SK-N-SH (cell line): ENCODE results near the gene SYT7. TPM values are rescaled to one million over a fixed set of nuclear protein-coding genes. Genes with fewer than 3 reads are reported as not detected.

Experiments used
- CTCF ChIA-PET: fragments of 300-600, 350-600 bp; formaldehyde crosslinking; extraction: SDS; loops from one replicate; lab custom pipeline; 2021; lab: Yijun Ruan, JAX
- POLR2A ChIA-PET: fragments of 350-600 bp; sonication (Branson Sonifier 250); formaldehyde crosslinking; extraction: SDS; loops from one replicate; lab custom pipeline; 2020; ENCODE audit warnings: antibody characterized with exemption, inconsistent platforms; lab: Yijun Ruan, JAX
- DNase-seq: peaks from one replicate; pipeline ENCODE4 v3.0.0; 2012
- H2AFZ ChIP-seq: fragments of 200-600 bp; sonication (generic); 2 replicates; pipeline ENCODE4 v1.8.1; 2016; ENCODE audit warnings: antibody characterized with exemption, mild to moderate bottlenecking, low read depth
- H3F3A ChIP-seq: fragments of 200-600 bp; sonication (generic); replicated peaks from 2 replicates; pipeline ENCODE3; 2016; ENCODE audit warnings: antibody characterized with exemption, mild to moderate bottlenecking; ENCODE audit not compliant: insufficient read depth
- H3K27ac ChIP-seq, 2 experiments: fragments of 200-500 bp in 1 of 2; fragments of 200-600 bp in 1 of 2; sonication (Bioruptor generic) in 1 of 2; sonication (generic), shearing (Covaris generic) in 1 of 2; 2 replicates each; pipeline versions ENCODE4 v1.5.1 to v1.6.1; 2014 to 2016; ENCODE audit warnings: low read depth in 2 of 2, inconsistent platforms in 1 of 2, low read length in 1 of 2, mild to moderate bottlenecking in 1 of 2, mixed read lengths in 1 of 2
- H3K27me3 ChIP-seq: fragments of 200-600 bp; sonication (generic), shearing (Covaris generic); 2 replicates; pipeline ENCODE4 v1.6.1; 2016; ENCODE audit warnings: mixed run types; ENCODE audit not compliant: insufficient read depth
- H3K36me3 ChIP-seq, 2 experiments: fragments of 200-500 bp in 1 of 2; fragments of 200-600 bp in 1 of 2; sonication (Bioruptor generic) in 1 of 2; sonication (generic) in 1 of 2; replicated peaks in 1 of 2; 2 replicates each; pipeline versions ENCODE3 to v1.5.1; 2014 to 2016; ENCODE audit warnings: low read length in 1 of 2, mild to moderate bottlenecking in 1 of 2; ENCODE audit not compliant: insufficient read depth in 2 of 2, control insufficient read depth in 1 of 2
- H3K4me1 ChIP-seq, 2 experiments: fragments of 200-500 bp in 1 of 2; fragments of 200-600 bp in 1 of 2; sonication (Bioruptor generic) in 1 of 2; sonication (generic), shearing (Covaris generic) in 1 of 2; 2 replicates each; pipeline versions ENCODE4 v1.5.1 to v1.6.1; 2014 to 2016; ENCODE audit warnings: low read depth in 1 of 2, low read length in 1 of 2, mixed run types in 1 of 2; ENCODE audit not compliant: insufficient read depth in 2 of 2, control insufficient read depth in 1 of 2
- H3K4me2 ChIP-seq: fragments of 200-600 bp; sonication (generic), shearing (Covaris generic); 2 replicates; pipeline ENCODE4 v1.6.1; 2017; ENCODE audit warnings: mixed run types
- H3K4me3 ChIP-seq, 2 experiments: fragments of 200-500 bp in 1 of 2; fragments of 200-600 bp in 1 of 2; sonication (Bioruptor generic) in 1 of 2; sonication (generic), shearing (Covaris generic) in 1 of 2; 2 replicates each; pipeline versions ENCODE4 v1.5.1 to v1.8.1; 2014 to 2016; ENCODE audit warnings: low read depth in 2 of 2, inconsistent platforms in 1 of 2, low read length in 1 of 2, mild to moderate bottlenecking in 1 of 2, mixed read lengths in 1 of 2, moderate library complexity in 1 of 2
- H3K79me2 ChIP-seq: fragments of 200-600 bp; sonication (generic); 2 replicates; pipeline ENCODE4 v1.8.1; 2017; ENCODE audit warnings: mild to moderate bottlenecking; ENCODE audit not compliant: insufficient read depth
- H3K9ac ChIP-seq: fragments of 200-600 bp; sonication (generic); 2 replicates; pipeline ENCODE4 v1.6.1; 2017; ENCODE audit warnings: mixed run types
- H3K9me2 ChIP-seq: fragments of 200-600 bp; sonication (generic); 2 replicates; pipeline ENCODE4 v1.6.1; 2017; ENCODE audit warnings: mixed run types
- H3K9me3 ChIP-seq: fragments of 200-600 bp; sonication (generic); 2 replicates; pipeline ENCODE4 v1.6.1; 2017; ENCODE audit warnings: mixed run types, mild to moderate bottlenecking, moderate library complexity
- H4K20me1 ChIP-seq: fragments of 200-600 bp; sonication (generic); 2 replicates; pipeline ENCODE4 v1.6.1; 2017; ENCODE audit warnings: mild to moderate bottlenecking, mixed run types; ENCODE audit not compliant: insufficient read depth
- CHD2 ChIP-seq: fragments of 150-350 bp; IDR thresholded peaks from 2 replicates; pipeline ENCODE4 v1.6.1; 2018; ENCODE audit warnings: low read length; ENCODE audit not compliant: partially characterized antibody
- ELF1 ChIP-seq: IDR thresholded peaks from 2 replicates; pipeline ENCODE4 v1.4.0; 2012
- EP300 ChIP-seq, 2 experiments: IDR thresholded peaks; 2 replicates each; pipeline versions ENCODE4 v1.4.0 to v1.6.1; 2012; ENCODE audit warnings: borderline replicate concordance in 1 of 2, low read depth in 1 of 2, low read length in 1 of 2
- EZH2phosphoT487 ChIP-seq: fragments of 200-600 bp; sonication (generic); IDR thresholded peaks from 2 replicates; pipeline ENCODE4 v1.6.1; 2017; ENCODE audit warnings: low read depth, mixed run types, mild to moderate bottlenecking, antibody characterized with exemption, moderate library complexity, borderline replicate concordance
- FOSL2 ChIP-seq: IDR thresholded peaks from 2 replicates; pipeline ENCODE4 v1.4.0; 2012; ENCODE audit warnings: low read depth, mild to moderate bottlenecking, moderate library complexity, borderline replicate concordance
- FOXM1 ChIP-seq: IDR thresholded peaks from 2 replicates; pipeline ENCODE4 v1.4.0; 2012; ENCODE audit warnings: low read depth, mild to moderate bottlenecking
- POLR2AphosphoS5 ChIP-seq: IDR thresholded peaks from 2 replicates; pipeline ENCODE4 v1.6.1; 2012; ENCODE audit warnings: low read depth, low read length
- RAD21 ChIP-seq: IDR thresholded peaks from 2 replicates; pipeline ENCODE4 v1.6.1; 2012; ENCODE audit warnings: mild to moderate bottlenecking, low read length
- RCOR1 ChIP-seq: fragments of 150-350 bp; IDR thresholded peaks from 2 replicates; pipeline ENCODE4 v1.6.1; 2017; ENCODE audit warnings: antibody characterized with exemption, low read length
- RFX5 ChIP-seq: IDR thresholded peaks from 2 replicates; pipeline ENCODE4 v1.6.1; 2012; ENCODE audit warnings: mild to moderate bottlenecking, improper control_type of control experiment, low read length
- RXRA ChIP-seq: IDR thresholded peaks from 2 replicates; pipeline ENCODE4 v1.4.0; 2012; ENCODE audit warnings: low read depth, mild to moderate bottlenecking, borderline replicate concordance
- SIN3A ChIP-seq: IDR thresholded peaks from 2 replicates; pipeline ENCODE4 v1.6.1; 2012; ENCODE audit warnings: low read depth, mild to moderate bottlenecking, low read length, moderate library complexity, borderline replicate concordance
- TAF1 ChIP-seq: IDR thresholded peaks from 2 replicates; pipeline ENCODE4 v1.6.1; 2012; ENCODE audit warnings: low read depth, mild to moderate bottlenecking, low read length, moderate library complexity, borderline replicate concordance
- TCF12 ChIP-seq: IDR thresholded peaks from 2 replicates; pipeline ENCODE4 v1.4.0; 2012
- TEAD4 ChIP-seq: IDR thresholded peaks from 2 replicates; pipeline ENCODE4 v1.4.0; 2012; ENCODE audit warnings: mild to moderate bottlenecking, borderline replicate concordance; ENCODE audit not compliant: insufficient read depth
- WGBS: methylation state at CpG from one replicate; pipeline ENCODE4 v1.1.6; 2017; ENCODE audit warnings: low lambda C conversion rate; 5-methylcytosine and 5-hydroxymethylcytosine counted together
- polyA plus RNA-seq, 3 experiments: library from polyadenylated mRNA; depleted of rRNA; stranded (reverse); fragments of >200 nt; gene quantifications; 2 replicates each; pipeline ENCODE4 v1.2.3, GENCODE V29; 2012
- TF ChIP-seq, protein P1 (sequence below): fragments of 150-350 bp; IDR thresholded peaks from 2 replicates; pipeline ENCODE4 v1.6.1; 2017; ENCODE audit warnings: antibody characterized with exemption, low read length, low read depth, borderline replicate concordance
- TF ChIP-seq, protein P2 (sequence below): fragments of 150-350 bp; IDR thresholded peaks from 2 replicates; pipeline ENCODE4 v1.6.1; 2016; ENCODE audit warnings: mild to moderate bottlenecking, low read depth, low read length
- TF ChIP-seq, protein P3 (sequence below): IDR thresholded peaks from 2 replicates; pipeline ENCODE4 v1.4.0; 2012; ENCODE audit warnings: low read depth, borderline replicate concordance
- TF ChIP-seq, protein P4 (sequence below): IDR thresholded peaks from 2 replicates; pipeline ENCODE4 v1.6.1; 2012; ENCODE audit warnings: mild to moderate bottlenecking, low read depth, low read length, moderate library complexity
- TF ChIP-seq, protein P5 (sequence below): fragments of 200-600 bp; sonication (generic); IDR thresholded peaks from 2 replicates; pipeline ENCODE4 v1.6.1; 2017; ENCODE audit warnings: antibody characterized with exemption, mild to moderate bottlenecking, moderate library complexity
- TF ChIP-seq, protein P6 (sequence below): IDR thresholded peaks from 2 replicates; pipeline ENCODE4 v1.4.0; 2012; ENCODE audit warnings: low read depth, borderline replicate concordance

SYT7 gene
- polyA plus RNA-seq, 1 of the 3 experiments (the other 2 are of a cell fraction): 1.1 TPM

DNA sequence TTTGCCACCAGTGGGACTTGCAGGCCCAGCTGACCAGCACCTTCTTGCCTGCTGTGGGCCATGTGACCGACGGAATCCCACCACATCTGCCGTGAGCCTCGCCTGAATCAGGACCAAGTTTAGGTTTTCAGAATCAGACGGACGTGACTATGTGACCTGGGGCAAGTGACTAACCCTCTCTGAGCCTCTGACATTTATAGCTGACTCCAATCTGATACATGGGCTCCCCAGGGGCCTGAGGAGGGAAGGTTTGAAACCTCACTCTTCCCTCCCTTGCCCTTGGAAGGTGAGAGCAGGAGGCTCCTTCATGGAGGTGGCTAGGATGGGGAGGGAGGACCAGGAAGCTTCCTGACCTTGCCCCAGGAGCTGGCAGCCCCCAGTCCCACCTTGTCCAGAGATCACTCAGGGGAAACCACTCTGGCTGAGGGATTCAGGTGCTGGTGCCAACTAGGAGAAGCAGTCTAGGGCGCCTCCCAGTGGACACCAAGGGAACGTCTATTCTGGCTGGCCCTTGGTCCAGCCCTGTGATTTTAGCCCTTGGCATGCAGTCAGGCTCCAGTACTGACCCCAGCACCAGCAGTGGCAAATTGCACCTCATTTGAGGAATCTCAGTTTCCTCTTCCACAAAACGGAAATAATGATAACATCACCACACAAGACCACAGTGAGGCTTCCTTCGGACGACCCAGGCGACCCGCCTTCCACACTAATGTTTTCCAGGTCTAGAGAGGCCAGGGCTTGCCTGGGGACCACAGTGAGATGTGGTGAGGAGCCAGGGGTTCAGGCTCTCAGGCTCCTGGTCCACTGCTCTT is 47.2 kb upstream of the SYT7 start:
- Histone ChIP-seq H3K9ac (no peak overlapping the region), H3K4me3 (no peak overlapping the region; a peak in 1 of 4 replicates), H3K4me2 (no peak overlapping the region), H4K20me1 (no peaks in the 10 kb centered on the region), H3K9me2 (no peaks in the 10 kb centered on the region), H3K36me3 (no peaks in the 10 kb centered on the region), H2AFZ (no peak overlapping the region), H3K27me3 (no peaks in the 10 kb centered on the region; the same call in 1 of the 2 replicates), H3F3A (no peaks in the 10 kb centered on the region), H3K79me2 (no peaks in the 10 kb centered on the region), H3K9me3 (no peaks in the 10 kb centered on the region), H3K4me1 (peaks cover 0 to 15% of the 10 kb centered on the region in 2 experiments; a peak in 1 of 4 replicates), H3K27ac (no peak overlapping the region; a peak in 1 of 4 replicates)
- peak; percentile 83 for DNase-seq
- ChIA-PET POLR2A (interaction anchor here (1.3 to 1.5 kb wide), 2 partner anchors 29 to 120 kb away, joined by 3 read pairs; partner anchors contain the start of gene LRRC10B), CTCF (interaction anchor here (0.6 to 8.4 kb wide), 43 partner anchors 8 to 193 kb away, joined by 3 to 131 read pairs (median 5); partner anchors contain the start of genes LRRC10B and SYT7)
- 53% methylated on average over 9 of the region's 13 CpGs for WGBS
- TF ChIP-seq TAF1: no peak
- TF ChIP-seq, protein P1, sequence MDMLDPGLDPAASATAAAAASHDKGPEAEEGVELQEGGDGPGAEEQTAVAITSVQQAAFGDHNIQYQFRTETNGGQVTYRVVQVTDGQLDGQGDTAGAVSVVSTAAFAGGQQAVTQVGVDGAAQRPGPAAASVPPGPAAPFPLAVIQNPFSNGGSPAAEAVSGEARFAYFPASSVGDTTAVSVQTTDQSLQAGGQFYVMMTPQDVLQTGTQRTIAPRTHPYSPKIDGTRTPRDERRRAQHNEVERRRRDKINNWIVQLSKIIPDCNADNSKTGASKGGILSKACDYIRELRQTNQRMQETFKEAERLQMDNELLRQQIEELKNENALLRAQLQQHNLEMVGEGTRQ: no peak
- TF ChIP-seq RAD21: peak; percentile 94
- TF ChIP-seq, protein P2, sequence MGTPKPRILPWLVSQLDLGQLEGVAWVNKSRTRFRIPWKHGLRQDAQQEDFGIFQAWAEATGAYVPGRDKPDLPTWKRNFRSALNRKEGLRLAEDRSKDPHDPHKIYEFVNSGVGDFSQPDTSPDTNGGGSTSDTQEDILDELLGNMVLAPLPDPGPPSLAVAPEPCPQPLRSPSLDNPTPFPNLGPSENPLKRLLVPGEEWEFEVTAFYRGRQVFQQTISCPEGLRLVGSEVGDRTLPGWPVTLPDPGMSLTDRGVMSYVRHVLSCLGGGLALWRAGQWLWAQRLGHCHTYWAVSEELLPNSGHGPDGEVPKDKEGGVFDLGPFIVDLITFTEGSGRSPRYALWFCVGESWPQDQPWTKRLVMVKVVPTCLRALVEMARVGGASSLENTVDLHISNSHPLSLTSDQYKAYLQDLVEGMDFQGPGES: no peak
- no peak for TF ChIP-seq RFX5
- no peak for TF ChIP-seq EZH2phosphoT487
- TF ChIP-seq TEAD4: no peak
- no peak for TF ChIP-seq RCOR1
- TF ChIP-seq, protein P3, sequence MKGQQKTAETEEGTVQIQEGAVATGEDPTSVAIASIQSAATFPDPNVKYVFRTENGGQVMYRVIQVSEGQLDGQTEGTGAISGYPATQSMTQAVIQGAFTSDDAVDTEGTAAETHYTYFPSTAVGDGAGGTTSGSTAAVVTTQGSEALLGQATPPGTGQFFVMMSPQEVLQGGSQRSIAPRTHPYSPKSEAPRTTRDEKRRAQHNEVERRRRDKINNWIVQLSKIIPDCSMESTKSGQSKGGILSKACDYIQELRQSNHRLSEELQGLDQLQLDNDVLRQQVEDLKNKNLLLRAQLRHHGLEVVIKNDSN: no peak
- TF ChIP-seq, protein P4, sequence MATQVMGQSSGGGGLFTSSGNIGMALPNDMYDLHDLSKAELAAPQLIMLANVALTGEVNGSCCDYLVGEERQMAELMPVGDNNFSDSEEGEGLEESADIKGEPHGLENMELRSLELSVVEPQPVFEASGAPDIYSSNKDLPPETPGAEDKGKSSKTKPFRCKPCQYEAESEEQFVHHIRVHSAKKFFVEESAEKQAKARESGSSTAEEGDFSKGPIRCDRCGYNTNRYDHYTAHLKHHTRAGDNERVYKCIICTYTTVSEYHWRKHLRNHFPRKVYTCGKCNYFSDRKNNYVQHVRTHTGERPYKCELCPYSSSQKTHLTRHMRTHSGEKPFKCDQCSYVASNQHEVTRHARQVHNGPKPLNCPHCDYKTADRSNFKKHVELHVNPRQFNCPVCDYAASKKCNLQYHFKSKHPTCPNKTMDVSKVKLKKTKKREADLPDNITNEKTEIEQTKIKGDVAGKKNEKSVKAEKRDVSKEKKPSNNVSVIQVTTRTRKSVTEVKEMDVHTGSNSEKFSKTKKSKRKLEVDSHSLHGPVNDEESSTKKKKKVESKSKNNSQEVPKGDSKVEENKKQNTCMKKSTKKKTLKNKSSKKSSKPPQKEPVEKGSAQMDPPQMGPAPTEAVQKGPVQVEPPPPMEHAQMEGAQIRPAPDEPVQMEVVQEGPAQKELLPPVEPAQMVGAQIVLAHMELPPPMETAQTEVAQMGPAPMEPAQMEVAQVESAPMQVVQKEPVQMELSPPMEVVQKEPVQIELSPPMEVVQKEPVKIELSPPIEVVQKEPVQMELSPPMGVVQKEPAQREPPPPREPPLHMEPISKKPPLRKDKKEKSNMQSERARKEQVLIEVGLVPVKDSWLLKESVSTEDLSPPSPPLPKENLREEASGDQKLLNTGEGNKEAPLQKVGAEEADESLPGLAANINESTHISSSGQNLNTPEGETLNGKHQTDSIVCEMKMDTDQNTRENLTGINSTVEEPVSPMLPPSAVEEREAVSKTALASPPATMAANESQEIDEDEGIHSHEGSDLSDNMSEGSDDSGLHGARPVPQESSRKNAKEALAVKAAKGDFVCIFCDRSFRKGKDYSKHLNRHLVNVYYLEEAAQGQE: no peak
- 0 out of 4 replicates have a peak, but pooled peaks of 1 of the 2 experiments have one; percentile 28 for TF ChIP-seq EP300 (IDR thresholded peaks at IDR 0.05; ENCODE audit: borderline replicate concordance in 1 of 2, low read depth in 1 of 2, low read length in 1 of 2)
- TF ChIP-seq SIN3A: no peak
- no peak for TF ChIP-seq RXRA
- no peak for TF ChIP-seq CHD2
- no peak for TF ChIP-seq FOXM1
- TF ChIP-seq, protein P5, sequence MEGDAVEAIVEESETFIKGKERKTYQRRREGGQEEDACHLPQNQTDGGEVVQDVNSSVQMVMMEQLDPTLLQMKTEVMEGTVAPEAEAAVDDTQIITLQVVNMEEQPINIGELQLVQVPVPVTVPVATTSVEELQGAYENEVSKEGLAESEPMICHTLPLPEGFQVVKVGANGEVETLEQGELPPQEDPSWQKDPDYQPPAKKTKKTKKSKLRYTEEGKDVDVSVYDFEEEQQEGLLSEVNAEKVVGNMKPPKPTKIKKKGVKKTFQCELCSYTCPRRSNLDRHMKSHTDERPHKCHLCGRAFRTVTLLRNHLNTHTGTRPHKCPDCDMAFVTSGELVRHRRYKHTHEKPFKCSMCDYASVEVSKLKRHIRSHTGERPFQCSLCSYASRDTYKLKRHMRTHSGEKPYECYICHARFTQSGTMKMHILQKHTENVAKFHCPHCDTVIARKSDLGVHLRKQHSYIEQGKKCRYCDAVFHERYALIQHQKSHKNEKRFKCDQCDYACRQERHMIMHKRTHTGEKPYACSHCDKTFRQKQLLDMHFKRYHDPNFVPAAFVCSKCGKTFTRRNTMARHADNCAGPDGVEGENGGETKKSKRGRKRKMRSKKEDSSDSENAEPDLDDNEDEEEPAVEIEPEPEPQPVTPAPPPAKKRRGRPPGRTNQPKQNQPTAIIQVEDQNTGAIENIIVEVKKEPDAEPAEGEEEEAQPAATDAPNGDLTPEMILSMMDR: peak; percentile 87
- TF ChIP-seq, protein P6, sequence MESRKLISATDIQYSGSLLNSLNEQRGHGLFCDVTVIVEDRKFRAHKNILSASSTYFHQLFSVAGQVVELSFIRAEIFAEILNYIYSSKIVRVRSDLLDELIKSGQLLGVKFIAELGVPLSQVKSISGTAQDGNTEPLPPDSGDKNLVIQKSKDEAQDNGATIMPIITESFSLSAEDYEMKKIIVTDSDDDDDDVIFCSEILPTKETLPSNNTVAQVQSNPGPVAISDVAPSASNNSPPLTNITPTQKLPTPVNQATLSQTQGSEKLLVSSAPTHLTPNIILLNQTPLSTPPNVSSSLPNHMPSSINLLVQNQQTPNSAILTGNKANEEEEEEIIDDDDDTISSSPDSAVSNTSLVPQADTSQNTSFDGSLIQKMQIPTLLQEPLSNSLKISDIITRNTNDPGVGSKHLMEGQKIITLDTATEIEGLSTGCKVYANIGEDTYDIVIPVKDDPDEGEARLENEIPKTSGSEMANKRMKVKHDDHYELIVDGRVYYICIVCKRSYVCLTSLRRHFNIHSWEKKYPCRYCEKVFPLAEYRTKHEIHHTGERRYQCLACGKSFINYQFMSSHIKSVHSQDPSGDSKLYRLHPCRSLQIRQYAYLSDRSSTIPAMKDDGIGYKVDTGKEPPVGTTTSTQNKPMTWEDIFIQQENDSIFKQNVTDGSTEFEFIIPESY: no peak
- no peak for TF ChIP-seq POLR2AphosphoS5
- no peak for TF ChIP-seq TCF12
- TF ChIP-seq ELF1: no peak
- TF ChIP-seq FOSL2: no peak
